ENCODE data around the gene CUL1.

CUL1 gene

GRCh38 chr7:148698397-148699023, at the start of gene CUL1:
Gene CUL1 (plus strand): TSS chr7:148698903. CDS start chr7:148730123, 31,220 bp downstream.
- DNase-seq (ENCODE audit: low read depth, low spot score) = no peak

- DNase-seq (ENCODE audit: low read depth, low spot score) = no peak
Observed at GRCh38 chr7:148650232-148650858, 48.4 kb upstream of the CUL1 start.

- no peak for DNase-seq (ENCODE audit: low read depth, low spot score)
Observed at GRCh38 chr7:148652773-148653172, 45.9 kb upstream of the CUL1 start.

GRCh38 chr7:148657929-148658328, 40.8 kb upstream of the CUL1 start:
- no peak for DNase-seq (ENCODE audit: low read depth, low spot score)

GRCh38 chr7:148661471-148661870, 37.2 kb upstream of the CUL1 start:
- no peak for DNase-seq (ENCODE audit: low read depth, low spot score)

GRCh38 chr7:148662646-148663045, 36.1 kb upstream of the CUL1 start:
- DNase-seq (ENCODE audit: low read depth, low spot score) = no peak

GRCh38 chr7:148664324-148664723, 34.4 kb upstream of the CUL1 start:
- DNase-seq (ENCODE audit: low read depth, low spot score) = peak; percentile 77

GRCh38 chr7:148665221-148665620, 33.5 kb upstream of the CUL1 start:
- DNase-seq (ENCODE audit: low read depth, low spot score) = no peak

DNA sequence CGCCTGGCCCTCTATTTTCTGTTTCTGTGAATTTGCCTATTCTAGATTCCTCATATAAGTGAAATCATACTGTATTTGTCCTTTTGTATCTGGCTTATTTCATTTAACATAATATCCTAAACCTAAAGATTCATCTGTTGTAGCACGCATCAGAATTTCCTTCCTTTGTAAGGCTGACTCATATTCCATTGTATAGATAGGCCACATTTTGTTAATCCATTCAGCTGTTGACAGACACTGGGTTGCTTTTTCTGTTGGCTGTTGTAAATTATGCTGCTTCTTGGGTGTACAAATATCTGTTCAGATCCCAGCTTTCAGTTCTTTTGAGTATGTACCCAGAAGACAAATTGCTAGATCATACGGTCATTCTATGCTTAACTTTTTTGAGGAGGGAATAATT, 28.8 kb upstream of the CUL1 start:
- DNase-seq (ENCODE audit: low read depth, low spot score) = no peak

DNA sequence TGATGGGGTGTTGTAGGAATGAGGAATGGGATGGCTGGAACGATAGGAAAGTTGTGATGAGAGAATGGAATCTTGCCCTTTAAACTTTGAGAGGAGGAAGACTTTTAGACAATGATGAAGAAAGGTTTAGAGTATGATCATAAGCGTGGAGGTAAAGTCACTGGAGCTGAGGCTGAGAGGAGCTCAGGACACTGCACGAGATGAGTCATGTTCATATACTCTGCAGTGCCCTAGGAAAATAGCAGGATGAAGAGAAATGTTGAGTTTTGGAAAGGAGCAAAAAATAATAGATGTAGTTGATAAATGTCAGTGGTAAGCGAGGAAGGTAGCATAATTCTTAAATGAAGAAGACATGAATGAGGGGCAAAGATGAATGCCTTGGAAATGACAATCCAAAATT, 28.3 kb upstream of the CUL1 start:
- no peak for DNase-seq (ENCODE audit: low read depth, low spot score)

DNA sequence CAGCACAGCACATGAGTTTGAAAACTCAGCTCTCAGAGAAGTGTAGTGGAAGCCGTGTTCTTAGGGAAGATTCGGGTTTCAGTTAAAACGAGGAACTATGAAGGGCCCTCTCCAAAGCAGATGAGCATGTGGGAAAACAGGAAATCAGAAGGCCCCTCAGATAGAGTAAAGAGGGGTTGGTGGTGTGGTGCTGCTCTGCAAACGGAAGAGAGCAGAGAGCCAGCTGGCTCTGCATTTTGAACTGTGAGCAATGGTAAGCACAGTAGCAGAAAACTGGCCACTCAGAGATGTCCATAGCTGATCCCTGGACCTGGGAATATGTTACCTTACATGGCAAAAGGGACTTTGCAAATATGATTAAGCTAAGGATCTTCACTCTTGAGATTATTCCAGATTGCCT, 27.9 kb upstream of the CUL1 start:
- no peak for DNase-seq (ENCODE audit: low read depth, low spot score)

DNA sequence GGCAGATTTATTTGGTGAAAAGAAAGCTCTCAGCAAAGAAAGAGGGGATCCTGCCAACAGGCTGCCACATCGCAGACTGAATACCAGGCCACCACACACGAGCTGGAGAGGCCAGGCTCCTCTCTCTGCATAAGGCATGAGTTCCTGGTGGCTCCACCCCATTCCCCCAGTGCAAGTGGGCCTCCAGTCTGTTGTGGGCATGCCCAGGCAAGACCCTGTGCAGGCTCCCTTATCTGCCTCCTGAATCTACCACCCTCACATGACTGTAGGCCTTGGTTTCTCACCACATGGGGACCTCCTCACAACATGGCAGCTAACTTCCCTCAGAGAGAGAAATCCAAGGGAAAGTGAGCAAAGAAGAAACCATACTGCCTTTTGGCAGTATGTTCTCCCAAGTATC, 26.7 kb upstream of the CUL1 start:
- no peak for DNase-seq (ENCODE audit: low read depth, low spot score)

DNA sequence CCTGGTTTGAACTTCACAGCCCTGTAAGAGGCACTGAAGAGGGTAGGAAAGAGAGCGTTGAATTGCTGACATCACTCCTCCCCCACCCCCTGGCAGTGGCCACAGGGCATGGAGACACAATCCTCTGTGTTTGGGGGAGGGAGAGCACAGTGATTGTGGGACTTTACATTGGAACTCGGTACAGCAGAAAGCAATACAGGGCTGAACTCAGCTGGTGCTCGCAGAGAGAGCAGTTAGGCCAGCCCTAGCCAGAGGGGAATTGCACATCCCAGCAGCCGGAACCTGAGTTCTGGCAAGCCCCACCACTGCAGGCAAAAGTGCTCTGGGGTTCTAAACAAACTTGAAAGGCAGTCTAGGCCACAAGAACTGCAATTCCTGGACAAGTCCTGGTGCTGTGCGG, 24.0 kb upstream of the CUL1 start:
- no peak for DNase-seq (ENCODE audit: low read depth, low spot score)

DNA sequence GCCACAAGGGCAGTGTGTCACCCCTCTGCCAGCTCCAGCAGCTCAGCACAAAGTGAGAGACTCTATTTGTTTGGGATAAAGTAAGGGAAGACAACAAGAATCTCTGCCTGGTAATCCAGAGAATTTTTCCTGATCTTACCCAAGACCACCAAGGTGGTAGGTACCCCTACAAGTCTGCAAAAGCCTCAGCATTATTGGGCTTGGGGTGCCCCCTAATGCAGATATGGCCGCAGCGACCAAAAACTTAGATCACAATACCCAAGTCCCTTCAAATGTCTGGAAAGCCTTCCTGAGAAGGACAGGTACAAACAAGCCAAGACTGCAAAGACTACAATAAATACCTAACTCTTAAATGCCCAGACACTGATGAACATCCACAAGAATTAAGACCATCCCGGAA, 22.4 kb upstream of the CUL1 start:
- DNase-seq (ENCODE audit: low read depth, low spot score) = no peak

DNA sequence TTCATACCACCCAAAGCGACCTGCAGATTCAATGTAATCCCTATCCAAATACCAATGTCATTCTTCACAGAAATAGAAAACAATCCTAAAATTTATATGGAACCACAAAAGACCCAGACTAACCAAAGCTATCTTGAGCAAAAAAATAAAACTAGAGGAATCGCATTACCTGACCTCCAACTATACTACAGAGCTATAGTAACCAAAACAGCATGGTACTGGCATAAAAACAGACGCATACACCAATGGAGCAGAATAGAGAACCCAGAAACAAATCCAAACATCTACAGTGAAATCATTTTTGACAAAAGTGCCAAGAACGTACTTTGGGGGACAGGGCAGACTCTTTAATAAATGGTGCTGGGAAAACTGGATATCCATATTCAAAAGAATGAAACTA, 16.9 kb upstream of the CUL1 start:
- no peak for DNase-seq (ENCODE audit: low read depth, low spot score)

- DNase-seq (ENCODE audit: low read depth, low spot score) = no peak
Observed at GRCh38 chr7:148684289-148684830, 14.3 kb upstream of the CUL1 start.

DNA sequence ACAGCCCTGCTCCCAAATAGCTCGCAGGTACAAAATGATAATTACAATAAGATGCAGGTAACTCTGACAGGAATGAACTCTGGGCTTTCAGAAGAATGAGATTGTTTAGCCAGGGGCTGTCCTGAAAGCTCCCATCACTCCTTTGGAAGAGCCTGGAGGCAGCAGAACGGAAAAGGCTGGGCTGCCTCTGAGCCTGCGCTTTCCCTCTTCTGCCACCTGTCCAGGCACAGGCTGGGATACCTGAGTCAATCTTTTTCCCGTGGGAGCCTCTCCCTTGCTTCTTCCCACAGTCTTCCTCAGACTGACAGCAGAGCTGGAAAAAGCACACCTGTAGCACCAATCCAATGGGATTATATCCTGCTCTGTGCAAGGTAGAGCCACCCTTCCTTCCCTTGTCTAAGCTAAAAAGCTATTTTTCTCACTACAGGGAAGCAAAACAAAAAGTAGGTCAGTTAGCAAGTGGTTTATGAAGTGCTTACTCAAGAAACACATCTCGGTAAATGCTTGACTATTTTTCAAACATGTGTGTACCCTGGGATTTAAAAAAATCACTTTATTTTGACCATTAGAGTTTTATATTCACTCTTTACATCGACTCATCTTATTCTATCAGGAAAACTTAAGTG, 12.3 kb upstream of the CUL1 start:
- DNase-seq (ENCODE audit: low read depth, low spot score) = no peak

GRCh38 chr7:148687555-148687954, 11.1 kb upstream of the CUL1 start:
- no peak for DNase-seq (ENCODE audit: low read depth, low spot score)

GRCh38 chr7:148688526-148688925, 10.2 kb upstream of the CUL1 start:
- no peak for DNase-seq (ENCODE audit: low read depth, low spot score)

DNA sequence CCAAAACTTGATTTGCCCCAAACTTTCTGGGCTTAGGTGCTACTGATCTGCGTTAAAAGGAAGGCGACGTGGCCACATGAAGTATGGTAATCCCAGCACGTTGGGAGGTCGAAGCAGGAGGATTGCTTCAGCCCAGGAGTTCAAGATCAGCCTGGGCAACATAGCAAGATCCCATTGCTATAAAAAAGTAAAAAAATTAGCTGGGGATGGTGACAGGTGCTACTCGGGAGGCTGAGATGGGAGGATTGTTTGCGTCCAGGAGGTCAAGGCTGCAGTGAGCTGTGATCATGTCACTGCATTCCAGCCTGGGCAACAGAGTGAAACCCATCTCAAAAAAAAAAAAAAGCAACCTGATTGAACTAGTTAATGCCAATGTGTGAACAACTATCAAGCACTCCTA, 5.1 kb upstream of the CUL1 start:
- no peak for DNase-seq (ENCODE audit: low read depth, low spot score)

GRCh38 chr7:148694631-148695030, 4.1 kb upstream of the CUL1 start:
- no peak for DNase-seq (ENCODE audit: low read depth, low spot score)

DNA sequence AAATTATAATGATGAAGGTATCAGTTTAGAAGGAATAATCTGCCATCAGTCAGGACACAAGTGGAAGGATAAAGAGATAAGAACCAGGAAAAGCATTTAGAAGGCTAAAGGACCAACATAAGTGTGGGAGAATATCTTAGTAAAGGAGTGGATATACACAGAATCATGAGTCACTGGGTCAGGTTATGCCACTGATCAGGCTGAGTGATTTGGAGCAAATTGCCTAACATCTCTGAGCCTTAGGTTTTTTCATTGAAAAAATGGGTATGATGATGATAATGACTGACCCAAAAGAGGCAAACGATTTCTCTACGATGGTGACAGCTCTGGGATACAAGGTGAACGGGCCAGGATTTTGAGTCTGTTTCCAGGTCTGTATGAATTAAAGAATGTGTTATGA, 2.8 kb upstream of the CUL1 start:
- DNase-seq (ENCODE audit: low read depth, low spot score) = no peak

DNA sequence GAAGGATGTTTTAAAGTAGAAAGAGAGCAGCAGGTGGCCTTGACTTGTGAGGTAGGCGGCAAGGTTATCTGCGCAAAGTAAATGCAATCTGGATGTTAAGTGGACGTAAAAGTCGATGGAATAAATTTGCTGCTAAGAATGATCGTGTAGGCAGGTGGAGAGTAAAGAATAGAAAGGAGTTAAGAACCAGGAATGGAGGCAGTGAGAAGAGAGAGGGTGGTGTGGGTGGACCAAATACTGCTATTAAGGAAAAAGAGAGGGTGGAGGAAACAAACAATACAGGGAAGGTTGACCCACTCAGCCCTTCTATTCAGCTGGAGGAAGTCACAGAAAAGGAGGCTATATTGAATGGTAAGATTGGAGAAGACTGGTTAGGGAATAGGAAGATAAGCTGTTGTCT, 1.9 kb upstream of the CUL1 start:
- DNase-seq (ENCODE audit: low read depth, low spot score) = no peak
